Keratinocyte (primary cell): Measurements from ENCODE around the gene MSRB2. TPM values are rescaled to one million over a fixed set of nuclear protein-coding genes. Genes with fewer than 3 reads are reported as not detected.
A peak's percentile ranks its signal among the peaks of the same experiment; 100 is the strongest.

Experiments
- DNase-seq: peaks from one replicate; pipeline ENCODE4 v3.0.0-alpha.2; 2011; ENCODE audit warnings: low read depth, missing footprints, low spot score
- FAIRE-seq: peaks from 2 replicates; lab custom pipeline; 2011; peaks lifted over from hg19 to GRCh38; lab: Jason Lieb, UNC
- H2AFZ ChIP-seq: 2 replicates; pipeline ENCODE4 v1.6.0; 2012; ENCODE audit warnings: low read length, control low read depth, inconsistent platforms; ENCODE audit not compliant: control insufficient read depth
- H3K27ac ChIP-seq: 2 replicates; pipeline ENCODE4 v1.5.1; 2011; ENCODE audit warnings: low read length; ENCODE audit not compliant: control insufficient read depth, insufficient read depth
- H3K27me3 ChIP-seq: 3 replicates; pipeline ENCODE4 v1.6.0; 2011; ENCODE audit warnings: low read length; ENCODE audit not compliant: control insufficient read depth, insufficient read depth; ENCODE audit errors: extremely low read depth
- H3K36me3 ChIP-seq, 2 experiments: 2 replicates in 1 of 2; 3 replicates in 1 of 2; pipeline ENCODE4 v1.5.1; 2011; ENCODE audit warnings: low read length in 2 of 2, mild to moderate bottlenecking in 1 of 2; ENCODE audit not compliant: control insufficient read depth in 2 of 2, insufficient read depth in 2 of 2; ENCODE audit errors: extremely low read depth in 1 of 2
- H3K4me1 ChIP-seq: 3 replicates; pipeline ENCODE4 v1.5.1; 2011; ENCODE audit warnings: low read length; ENCODE audit not compliant: control insufficient read depth, insufficient read depth; ENCODE audit errors: extremely low read depth
- H3K4me2 ChIP-seq: 3 replicates; pipeline ENCODE4 v1.6.0; 2011; ENCODE audit warnings: low read depth, low read length; ENCODE audit not compliant: control insufficient read depth, insufficient read depth; ENCODE audit errors: extremely low read depth
- H3K4me3 ChIP-seq, 3 experiments: fragments of 200-600 bp in 1 of 3; sonication (generic) in 1 of 3; 2 replicates in 2 of 3; 3 replicates in 1 of 3; pipeline ENCODE4 v1.5.1; 2011 to 2016; ENCODE audit warnings: low read length in 3 of 3, mild to moderate bottlenecking in 3 of 3, control low read depth in 2 of 3, inconsistent platforms in 1 of 3, low read depth in 1 of 3, mixed read lengths in 1 of 3, mixed run types in 1 of 3, moderate library complexity in 1 of 3; ENCODE audit not compliant: control insufficient read depth in 2 of 3, insufficient read depth in 2 of 3; ENCODE audit errors: extremely low read depth in 1 of 3
- H3K79me2 ChIP-seq: 2 replicates; pipeline ENCODE4 v1.6.0; 2012; ENCODE audit warnings: low read length; ENCODE audit not compliant: control insufficient read depth, insufficient read depth
- H3K9ac ChIP-seq: 3 replicates; pipeline ENCODE4 v1.6.0; 2011; ENCODE audit warnings: low read length; ENCODE audit not compliant: control insufficient read depth, insufficient read depth; ENCODE audit errors: extremely low read depth
- H3K9me1 ChIP-seq: 3 replicates; pipeline ENCODE4 v1.6.0; 2011; ENCODE audit warnings: low read length; ENCODE audit not compliant: control insufficient read depth, insufficient read depth; ENCODE audit errors: extremely low read depth
- H3K9me3 ChIP-seq: 2 replicates; pipeline ENCODE4 v1.5.1; 2012; ENCODE audit warnings: low read depth, low read length; ENCODE audit not compliant: control insufficient read depth
- H4K20me1 ChIP-seq: 3 replicates; pipeline ENCODE4 v1.6.0; 2011; ENCODE audit warnings: low read length; ENCODE audit not compliant: control insufficient read depth, insufficient read depth; ENCODE audit errors: extremely low read depth
- EZH2 ChIP-seq: IDR thresholded peaks from one replicate; pipeline ENCODE4 v1.6.1; 2012; ENCODE audit warnings: inconsistent platforms, mild to moderate bottlenecking, low read length, moderate library complexity
- dilution Hi-C: fragments of 300-500 bp; cut with MboI; formaldehyde crosslinking; loops from one replicate; pipeline ENCODE4 v1.7.0; 2020; ENCODE audit warnings: low sequenced_read_pairs; ENCODE audit not compliant: extremely low pct_ligation_motif_present
- polyA plus RNA-seq, 5 experiments: library from polyadenylated mRNA; depleted of rRNA in 3 of 5; stranded (reverse) in 3 of 5; stranded (forward) in 1 of 5; unstranded in 1 of 5; fragments of >200 nt; gene quantifications; 1 replicate in 1 of 5; 2 replicates in 3 of 5; 3 replicates in 1 of 5; pipeline versions ENCODE4 v1.2.1 to v1.2.3, GENCODE V29; 2011 to 2012; ENCODE audit warnings: missing spikeins in 2 of 5, low read depth in 1 of 5, low replicate concordance in 1 of 5
- TF ChIP-seq, protein P1 (sequence below), 3 experiments: IDR thresholded peaks in 1 of 3; conservative IDR thresholded peaks in 1 of 3; optimal IDR thresholded peaks in 1 of 3; 2 replicates in 2 of 3; 3 replicates in 1 of 3; pipeline versions ENCODE3 to v1.5.1; 2011; ENCODE audit warnings: low read length in 3 of 3, mild to moderate bottlenecking in 3 of 3, moderate library complexity in 2 of 3, control low read depth in 1 of 3, inconsistent platforms in 1 of 3; ENCODE audit not compliant: insufficient read depth in 2 of 3; ENCODE audit errors: extremely low read depth in 1 of 3

Gene MSRB2
- polyA plus RNA-seq, 1 donor (not counting 4 experiments of a cell fraction or from before 2014, with no cell fraction given): 27.6 TPM

DNA sequence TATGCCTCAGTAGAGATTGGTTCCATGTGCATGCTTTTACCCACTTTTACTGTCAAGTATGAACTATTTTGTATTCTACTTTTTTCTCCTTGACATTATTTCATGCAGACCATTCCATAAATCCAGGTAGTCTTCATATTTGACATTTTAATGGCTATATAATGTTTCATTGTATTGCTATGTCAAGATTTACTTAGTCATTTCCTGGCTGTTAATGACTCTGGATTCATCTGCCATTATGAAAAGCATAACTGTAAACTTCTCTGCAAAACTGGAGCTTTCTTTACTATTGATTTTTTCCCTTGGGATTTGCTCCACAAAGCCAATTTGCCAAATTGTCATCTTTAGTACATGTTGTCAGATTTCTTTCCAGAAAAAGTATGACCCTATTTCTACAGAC, 6.8 kb upstream of the MSRB2 start:
- no peak for DNase-seq
- Histone ChIP-seq H3K4me1 (no peaks in the 10 kb centered on the region), H3K36me3 (no peaks in the 10 kb centered on the region), H3K4me2 (no peak overlapping the region), H3K4me3 (no peak overlapping the region), H3K9me1 (no peaks in the 10 kb centered on the region), H3K27me3 (no peaks in the 10 kb centered on the region), H3K9me3 (no peaks in the 10 kb centered on the region), H2AFZ (no peak overlapping the region), H3K79me2 (no peaks in the 10 kb centered on the region), H4K20me1 (no peaks in the 10 kb centered on the region), H3K27ac (no peak overlapping the region), H3K9ac (no peak overlapping the region)
- dilution Hi-C loops: no loop called here
- no peak for TF ChIP-seq EZH2
- TF ChIP-seq, protein P1, sequence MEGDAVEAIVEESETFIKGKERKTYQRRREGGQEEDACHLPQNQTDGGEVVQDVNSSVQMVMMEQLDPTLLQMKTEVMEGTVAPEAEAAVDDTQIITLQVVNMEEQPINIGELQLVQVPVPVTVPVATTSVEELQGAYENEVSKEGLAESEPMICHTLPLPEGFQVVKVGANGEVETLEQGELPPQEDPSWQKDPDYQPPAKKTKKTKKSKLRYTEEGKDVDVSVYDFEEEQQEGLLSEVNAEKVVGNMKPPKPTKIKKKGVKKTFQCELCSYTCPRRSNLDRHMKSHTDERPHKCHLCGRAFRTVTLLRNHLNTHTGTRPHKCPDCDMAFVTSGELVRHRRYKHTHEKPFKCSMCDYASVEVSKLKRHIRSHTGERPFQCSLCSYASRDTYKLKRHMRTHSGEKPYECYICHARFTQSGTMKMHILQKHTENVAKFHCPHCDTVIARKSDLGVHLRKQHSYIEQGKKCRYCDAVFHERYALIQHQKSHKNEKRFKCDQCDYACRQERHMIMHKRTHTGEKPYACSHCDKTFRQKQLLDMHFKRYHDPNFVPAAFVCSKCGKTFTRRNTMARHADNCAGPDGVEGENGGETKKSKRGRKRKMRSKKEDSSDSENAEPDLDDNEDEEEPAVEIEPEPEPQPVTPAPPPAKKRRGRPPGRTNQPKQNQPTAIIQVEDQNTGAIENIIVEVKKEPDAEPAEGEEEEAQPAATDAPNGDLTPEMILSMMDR (optimal IDR thresholded peaks at IDR 0.05 in 1 of 3, IDR thresholded peaks at IDR 0.05 in 1 of 3, conservative IDR thresholded peaks at IDR 0.05 in 1 of 3; ENCODE audit: extremely low read depth in 1 of 3, insufficient read depth in 2 of 3, low read length in 3 of 3): no peak
- no peak for FAIRE-seq

DNA sequence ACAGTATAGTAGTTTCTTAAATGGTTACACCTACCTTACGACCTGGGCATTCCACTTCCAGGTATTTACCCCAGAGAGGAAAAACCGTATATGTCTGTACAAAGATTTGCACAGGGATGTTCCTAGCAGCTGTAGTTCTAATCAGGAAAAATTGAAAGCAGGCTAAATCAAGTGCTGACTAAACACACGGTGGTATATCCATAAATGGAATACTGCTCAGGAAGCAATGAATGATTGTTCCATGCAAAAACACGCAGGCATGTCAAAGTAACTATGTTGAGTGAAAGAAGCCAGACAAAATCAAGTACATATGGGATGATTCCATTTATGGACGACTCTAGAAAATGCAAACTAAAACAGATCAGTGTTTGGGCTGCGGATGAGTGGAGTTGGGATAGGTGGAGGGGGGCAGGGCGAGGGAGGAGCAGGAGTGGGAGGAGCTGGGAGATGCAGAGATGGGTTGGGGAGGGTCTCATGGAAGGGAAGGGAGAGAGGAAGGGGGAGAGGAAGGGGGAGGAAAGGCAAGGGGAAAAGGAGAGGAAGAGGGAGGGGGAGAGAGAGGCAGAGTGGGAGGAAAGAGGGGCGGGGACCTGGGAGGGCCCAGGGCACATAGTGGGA, 484 bp upstream of the MSRB2 start:
- peaks cover 21% of the 10 kb centered on the region for H3K4me1 ChIP-seq
- peaks cover 10% of the 10 kb centered on the region for H3K79me2 ChIP-seq
- no peaks in the 10 kb centered on the region for H3K36me3 ChIP-seq
- no peak for DNase-seq
- peak overlapping the region; percentile 31 to 67 (median 37) for H3K4me3 ChIP-seq
- TF ChIP-seq, protein P1 (optimal IDR thresholded peaks at IDR 0.05 in 1 of 3, IDR thresholded peaks at IDR 0.05 in 1 of 3, conservative IDR thresholded peaks at IDR 0.05 in 1 of 3; ENCODE audit: extremely low read depth in 1 of 3, insufficient read depth in 2 of 3, low read length in 3 of 3): no peak
- no peak for TF ChIP-seq EZH2
- peak overlapping the region; percentile 62 for H2AFZ ChIP-seq
- no peaks in the 10 kb centered on the region for H4K20me1 ChIP-seq
- H3K9ac ChIP-seq: no peak overlapping the region
- H3K4me2 ChIP-seq: peak overlapping the region; percentile 58
- no peak for FAIRE-seq
- dilution Hi-C loops: no loop called here
- no peaks in the 10 kb centered on the region for H3K27me3 ChIP-seq
- H3K9me3 ChIP-seq: no peaks in the 10 kb centered on the region
- no peak overlapping the region for H3K27ac ChIP-seq
- no peaks in the 10 kb centered on the region for H3K9me1 ChIP-seq
